NCI-H146 (cell line): ENCODE measurements around the gene PLK1.
"Not testable (repeated sequence)": the region's sequence is repeated elsewhere in the genome, so short reads cannot be mapped to it uniquely, and the experiment has no call there.

ENCODE experiments used
- DNase-seq: peaks from one replicate; lab custom pipeline; 2025; lab: John Stamatoyannopoulos, UW

Gene PLK1

GRCh38 chr16:23710008-23710407, 31.3 kb downstream of the PLK1 start:
- no peak for DNase-seq

- DNase-seq, result no peak
These were observed 31.8 kb downstream of the PLK1 start for GRCh38 chr16:23710504-23710903.

- DNase-seq, result peak; percentile 17
These were observed 33.1 kb downstream of the PLK1 start for GRCh38 chr16:23711785-23712184.

- DNase-seq, result no peak
These were observed 34.3 kb downstream of the PLK1 start, which contains the start of gene ERN2 for GRCh38 chr16:23712976-23713375. Gene ERN2 (minus strand): TSS chr16:23713222. CDS start chr16:23713187, 35 bp downstream.

- no peak for DNase-seq
These were observed 37.8 kb downstream of the PLK1 start for GRCh38 chr16:23716484-23716883.

GRCh38 chr16:23722613-23723240, 44.0 kb downstream of the PLK1 start:
- not testable (repeated sequence) for DNase-seq

GRCh38 chr16:23724096-23724784, 45.6 kb downstream of the PLK1 start:
- DNase-seq, result no peak

GRCh38 chr16:23724785-23725131, 46.1 kb downstream of the PLK1 start:
- no peak for DNase-seq

GRCh38 chr16:23726710-23727109, 48.0 kb downstream of the PLK1 start:
- no peak for DNase-seq

GRCh38 chr16:23728112-23728477, 49.4 kb downstream of the PLK1 start:
- DNase-seq, result no peak

GRCh38 chr16:23729503-23730424, 51.1 kb downstream of the PLK1 start:
- peak; percentile 18 for DNase-seq

- no peak for DNase-seq
These were observed 55.6 kb downstream of the PLK1 start for GRCh38 chr16:23734176-23734893.

- not testable (repeated sequence) for DNase-seq
These were observed 58.8 kb downstream of the PLK1 start for GRCh38 chr16:23737423-23738028.

- no peak for DNase-seq
These were observed 60.8 kb downstream of the PLK1 start for GRCh38 chr16:23739516-23739915.
